Neural progenitor cell (in vitro differentiated cells): Measurements from ENCODE around the gene HOXC12. TPM values are rescaled to one million over a fixed set of nuclear protein-coding genes. Genes with fewer than 3 reads are reported as not detected.

Source experiments
- DNase-seq: peaks from one replicate; pipeline ENCODE4 v3.0.0-alpha.2; 2016; ENCODE audit warnings: low spot score
- H2AFZ ChIP-seq: fragments of 200-600 bp; sonication (generic); replicated peaks from 2 replicates; pipeline ENCODE4 v1.6.1; 2016; ENCODE audit warnings: antibody characterized with exemption
- H3F3A ChIP-seq: fragments of 200-600 bp; sonication (generic); 2 replicates; pipeline ENCODE4 v1.6.1; 2016; ENCODE audit warnings: antibody characterized with exemption, low read depth
- H3K27ac ChIP-seq: fragments of 200-600 bp; sonication (generic); 2 replicates; pipeline ENCODE4 v1.5.1; 2016; ENCODE audit warnings: mild to moderate bottlenecking
- H3K27me3 ChIP-seq: fragments of 200-600 bp; sonication (generic); 2 replicates; pipeline ENCODE4 v1.6.1; 2016; ENCODE audit warnings: mild to moderate bottlenecking, moderate library complexity
- H3K36me3 ChIP-seq: fragments of 200-600 bp; sonication (generic); 2 replicates; pipeline ENCODE4 v1.5.1; 2016
- H3K4me1 ChIP-seq: fragments of 200-600 bp; sonication (generic); 2 replicates; pipeline ENCODE4 v1.6.1; 2016; ENCODE audit warnings: mixed run types
- H3K4me2 ChIP-seq: fragments of 200-600 bp; sonication (generic); 2 replicates; pipeline ENCODE4 v1.6.1; 2016
- H3K4me3 ChIP-seq: fragments of 200-600 bp; sonication (generic); 2 replicates; pipeline ENCODE4 v1.5.1; 2016
- H3K79me2 ChIP-seq: fragments of 200-600 bp; sonication (generic); 2 replicates; pipeline ENCODE4 v1.6.1; 2016; ENCODE audit warnings: low read depth
- H3K9ac ChIP-seq: fragments of 200-600 bp; sonication (generic); 2 replicates; pipeline ENCODE4 v1.6.1; 2016
- H3K9me3 ChIP-seq: fragments of 200-600 bp; sonication (generic); 2 replicates; pipeline ENCODE4 v1.5.1; 2016; ENCODE audit warnings: low read depth
- H4K20me1 ChIP-seq: fragments of 200-600 bp; sonication (generic); 2 replicates; pipeline ENCODE4 v1.6.1; 2016; ENCODE audit warnings: low read depth
- H3K27ac Mint-ChIP-seq: 3 replicates; pipeline ENCODE4 v1.8.0; 2021; ENCODE audit warnings: mixed read lengths
- H3K27me3 Mint-ChIP-seq: 2 replicates; pipeline ENCODE4 v1.8.0; 2022; ENCODE audit warnings: low read depth, mild to moderate bottlenecking, inconsistent platforms, moderate library complexity, mixed read lengths; ENCODE audit not compliant: insufficient read depth
- H3K36me3 Mint-ChIP-seq: 3 replicates; pipeline ENCODE4 v1.8.0; 2021; ENCODE audit warnings: mixed read lengths
- H3K4me1 Mint-ChIP-seq: 3 replicates; pipeline ENCODE4 v1.8.0; 2021; ENCODE audit warnings: mixed read lengths
- H3K4me3 Mint-ChIP-seq: 3 replicates; pipeline ENCODE4 v1.8.0; 2021; ENCODE audit warnings: mild to moderate bottlenecking, moderate library complexity, mixed read lengths
- H3K9me3 Mint-ChIP-seq: 3 replicates; pipeline ENCODE4 v1.8.0; 2020; ENCODE audit warnings: mixed read lengths
- EZH2 ChIP-seq: fragments of 200-600 bp; sonication (generic); IDR thresholded peaks from 2 replicates; pipeline ENCODE4 v1.6.1; 2017; ENCODE audit warnings: antibody characterized with exemption, mild to moderate bottlenecking, moderate library complexity
- EZH2phosphoT487 ChIP-seq: fragments of 200-600 bp; sonication (generic); IDR thresholded peaks from 2 replicates; pipeline ENCODE4 v1.6.1; 2017; ENCODE audit warnings: antibody characterized with exemption
- total RNA-seq: library from RNA; depleted of rRNA; stranded (reverse); fragments of >200 nt; gene quantifications from 2 replicates; pipeline ENCODE4 v1.2.3, GENCODE V29; 2015; ENCODE audit warnings: low replicate concordance
- TF ChIP-seq, protein P1 (sequence below): fragments of 200-600 bp; sonication (generic); IDR thresholded peaks from 2 replicates; pipeline ENCODE4 v1.5.1; 2017; ENCODE audit warnings: antibody characterized with exemption, mild to moderate bottlenecking

The HOXC12 gene
- total RNA-seq, 1 donor from 2014 or later, result not detected

DNA sequence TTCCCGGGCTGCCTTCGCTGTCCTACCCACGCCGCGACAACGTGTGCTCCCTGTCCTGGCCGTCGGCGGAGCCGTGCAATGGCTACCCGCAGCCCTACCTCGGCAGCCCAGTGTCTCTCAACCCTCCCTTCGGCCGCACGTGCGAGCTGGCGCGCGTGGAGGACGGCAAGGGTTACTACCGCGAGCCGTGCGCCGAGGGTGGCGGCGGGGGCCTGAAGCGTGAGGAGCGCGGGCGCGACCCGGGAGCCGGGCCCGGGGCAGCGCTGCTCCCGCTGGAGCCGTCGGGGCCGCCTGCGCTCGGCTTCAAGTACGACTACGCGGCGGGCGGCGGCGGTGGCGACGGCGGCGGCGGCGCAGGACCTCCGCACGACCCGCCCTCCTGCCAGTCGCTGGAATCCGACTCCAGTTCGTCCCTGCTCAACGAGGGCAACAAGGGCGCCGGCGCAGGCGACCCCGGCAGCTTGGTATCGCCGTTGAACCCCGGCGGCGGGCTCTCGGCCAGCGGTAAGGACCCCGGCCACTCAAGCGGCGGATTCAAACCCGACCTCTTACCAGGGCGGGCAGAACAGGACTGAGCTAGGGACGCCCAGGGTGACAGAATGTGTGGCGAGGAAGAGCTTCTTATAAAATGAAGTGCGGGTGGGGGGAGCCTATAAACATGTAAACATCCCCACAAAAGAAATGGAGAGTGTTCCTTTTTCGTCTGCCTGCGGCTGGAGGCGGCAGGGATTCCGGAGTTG is 503 bp downstream of the HOXC12 start:
- no peaks in the 10 kb centered on the region for H3K4me1 Mint-ChIP-seq
- no peaks in the 10 kb centered on the region for H3K36me3 ChIP-seq
- H3K9ac ChIP-seq, result no peak overlapping the region
- H3K27ac Mint-ChIP-seq, result no peak overlapping the region
- no peaks in the 10 kb centered on the region for H3K79me2 ChIP-seq
- no peak overlapping the region for H3K4me3 Mint-ChIP-seq
- no peaks in the 10 kb centered on the region for H3K4me1 ChIP-seq
- no peak overlapping the region for H3K4me2 ChIP-seq
- H4K20me1 ChIP-seq, result peaks cover 68% of the 10 kb centered on the region
- peaks cover 5% of the 10 kb centered on the region for H3F3A ChIP-seq
- TF ChIP-seq, protein P1, sequence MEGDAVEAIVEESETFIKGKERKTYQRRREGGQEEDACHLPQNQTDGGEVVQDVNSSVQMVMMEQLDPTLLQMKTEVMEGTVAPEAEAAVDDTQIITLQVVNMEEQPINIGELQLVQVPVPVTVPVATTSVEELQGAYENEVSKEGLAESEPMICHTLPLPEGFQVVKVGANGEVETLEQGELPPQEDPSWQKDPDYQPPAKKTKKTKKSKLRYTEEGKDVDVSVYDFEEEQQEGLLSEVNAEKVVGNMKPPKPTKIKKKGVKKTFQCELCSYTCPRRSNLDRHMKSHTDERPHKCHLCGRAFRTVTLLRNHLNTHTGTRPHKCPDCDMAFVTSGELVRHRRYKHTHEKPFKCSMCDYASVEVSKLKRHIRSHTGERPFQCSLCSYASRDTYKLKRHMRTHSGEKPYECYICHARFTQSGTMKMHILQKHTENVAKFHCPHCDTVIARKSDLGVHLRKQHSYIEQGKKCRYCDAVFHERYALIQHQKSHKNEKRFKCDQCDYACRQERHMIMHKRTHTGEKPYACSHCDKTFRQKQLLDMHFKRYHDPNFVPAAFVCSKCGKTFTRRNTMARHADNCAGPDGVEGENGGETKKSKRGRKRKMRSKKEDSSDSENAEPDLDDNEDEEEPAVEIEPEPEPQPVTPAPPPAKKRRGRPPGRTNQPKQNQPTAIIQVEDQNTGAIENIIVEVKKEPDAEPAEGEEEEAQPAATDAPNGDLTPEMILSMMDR, result no peak
- peak; percentile 99 for TF ChIP-seq EZH2
- TF ChIP-seq EZH2phosphoT487, result peak; percentile 94
- no peak overlapping the region for H3K27ac ChIP-seq
- peaks cover 95% of the 10 kb centered on the region for H3K27me3 Mint-ChIP-seq
- peaks cover 8% of the 10 kb centered on the region for H3K9me3 Mint-ChIP-seq
- peaks cover 100% of the 10 kb centered on the region for H3K27me3 ChIP-seq
- H3K9me3 ChIP-seq, result no peaks in the 10 kb centered on the region
- no peaks in the 10 kb centered on the region for H3K36me3 Mint-ChIP-seq
- H2AFZ ChIP-seq, result no peak overlapping the region
- H3K4me3 ChIP-seq, result no peak overlapping the region
- peak; percentile 57 for DNase-seq

DNA sequence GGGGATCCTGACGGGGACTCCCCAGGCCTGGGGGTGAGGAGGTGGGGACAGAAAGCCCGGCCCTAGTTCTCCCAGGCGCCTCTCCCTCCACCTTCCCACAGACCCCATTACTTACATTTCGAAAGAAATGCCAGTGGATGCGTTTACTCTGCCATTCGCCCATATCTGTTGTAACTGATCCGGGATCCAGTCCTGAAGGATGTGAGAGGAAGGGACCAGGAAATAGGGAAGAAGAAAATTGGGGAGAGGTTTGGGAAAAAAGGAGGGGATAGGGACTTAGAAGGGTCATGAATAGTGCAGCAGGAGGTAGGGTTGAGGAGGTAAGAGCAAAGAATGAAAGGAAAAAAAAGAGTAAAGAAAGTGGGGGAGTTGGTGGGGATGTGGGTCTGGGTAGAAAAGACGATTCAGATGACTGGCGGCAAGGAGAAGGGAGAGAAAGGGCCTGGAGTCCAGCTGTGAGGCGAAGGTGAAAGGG is 1.1 kb downstream of the HOXC12 start:
- Histone ChIP-seq H3K27ac (no peak overlapping the region), H3K79me2 (no peaks in the 10 kb centered on the region), H3K27me3 (peaks cover 100% of the 10 kb centered on the region), H3K9me3 (no peaks in the 10 kb centered on the region), H2AFZ (no peak overlapping the region), H3K36me3 (no peaks in the 10 kb centered on the region), H3K4me1 (no peaks in the 10 kb centered on the region), H3F3A (peaks cover 5% of the 10 kb centered on the region), H3K9ac (no peak overlapping the region), H4K20me1 (peaks cover 63% of the 10 kb centered on the region), H3K4me2 (no peak overlapping the region), H3K4me3 (no peak overlapping the region)
- H3K9me3 Mint-ChIP-seq, result peaks cover 10% of the 10 kb centered on the region
- H3K36me3 Mint-ChIP-seq, result no peaks in the 10 kb centered on the region
- peaks cover 95% of the 10 kb centered on the region for H3K27me3 Mint-ChIP-seq
- no peak overlapping the region for H3K27ac Mint-ChIP-seq
- H3K4me1 Mint-ChIP-seq, result no peaks in the 10 kb centered on the region
- TF ChIP-seq, protein P1, result no peak
- TF ChIP-seq EZH2phosphoT487, result peak; percentile 74
- TF ChIP-seq EZH2, result peak; percentile 68
- DNase-seq, result no peak
- no peak overlapping the region for H3K4me3 Mint-ChIP-seq

DNA sequence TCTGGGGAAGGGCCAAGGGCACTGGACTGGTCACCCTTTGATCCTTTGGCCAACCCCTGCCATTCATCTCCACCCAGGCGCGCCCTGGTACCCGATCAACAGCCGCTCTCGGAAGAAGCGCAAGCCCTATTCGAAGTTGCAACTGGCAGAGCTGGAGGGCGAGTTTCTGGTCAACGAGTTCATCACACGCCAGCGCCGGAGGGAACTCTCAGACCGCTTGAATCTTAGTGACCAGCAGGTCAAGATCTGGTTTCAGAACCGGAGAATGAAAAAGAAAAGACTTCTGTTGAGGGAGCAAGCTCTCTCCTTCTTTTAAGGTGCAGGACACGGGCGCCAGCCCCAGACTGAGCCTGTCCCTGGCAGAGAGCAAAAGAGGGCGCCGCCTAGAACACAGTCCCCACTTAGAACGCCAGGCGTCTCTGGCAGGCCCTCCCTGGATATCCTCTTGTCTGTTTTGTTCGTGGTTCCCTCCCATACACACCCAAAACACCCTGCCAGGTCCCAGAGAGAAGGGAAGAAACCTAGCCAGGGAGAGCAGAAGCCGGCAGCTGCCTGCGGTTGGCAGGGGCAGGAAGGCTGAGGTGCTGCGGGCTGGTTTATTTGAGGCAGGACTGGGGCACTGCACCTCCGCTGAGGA is 1.7 kb downstream of the HOXC12 start:
- no peak overlapping the region for H3K27ac ChIP-seq
- H3K9me3 ChIP-seq, result no peaks in the 10 kb centered on the region
- H3K36me3 Mint-ChIP-seq, result no peaks in the 10 kb centered on the region
- H3K9ac ChIP-seq, result no peak overlapping the region
- H3K9me3 Mint-ChIP-seq, result peaks cover 10% of the 10 kb centered on the region
- H3K4me1 ChIP-seq, result no peaks in the 10 kb centered on the region
- peaks cover 57% of the 10 kb centered on the region for H4K20me1 ChIP-seq
- no peak overlapping the region for H2AFZ ChIP-seq
- no peak for TF ChIP-seq EZH2
- TF ChIP-seq EZH2phosphoT487, result no peak
- TF ChIP-seq, protein P1, result no peak
- H3F3A ChIP-seq, result peaks cover 5% of the 10 kb centered on the region
- no peak overlapping the region for H3K27ac Mint-ChIP-seq
- no peak overlapping the region for H3K4me3 Mint-ChIP-seq
- H3K36me3 ChIP-seq, result no peaks in the 10 kb centered on the region
- H3K79me2 ChIP-seq, result no peaks in the 10 kb centered on the region
- H3K27me3 Mint-ChIP-seq, result peaks cover 94% of the 10 kb centered on the region
- no peaks in the 10 kb centered on the region for H3K4me1 Mint-ChIP-seq
- no peak overlapping the region for H3K4me3 ChIP-seq
- no peak overlapping the region for H3K4me2 ChIP-seq
- no peak for DNase-seq
- peaks cover 100% of the 10 kb centered on the region for H3K27me3 ChIP-seq
